B cell (primary cell): ENCODE results near the gene PUM1. TPM values are rescaled to one million over a fixed set of nuclear protein-coding genes. Genes with fewer than 3 reads are reported as not detected.
A peak's percentile ranks its signal among the peaks of the same experiment; 100 is the strongest.

Experiments
- ATAC-seq: fragments of 200-7000 bp; cut with Tn5 transposase; one replicate; pipeline ENCODE4 v1.10.0; 2021; ENCODE audit warnings: low read depth, mild to moderate bottlenecking, moderate number of reproducible peaks, moderate library complexity
- CTCF ChIA-PET: fragments of 350-600 bp; sonication (Branson Sonifier 250); formaldehyde crosslinking; loops from one replicate; lab custom pipeline; 2021; ENCODE audit warnings: antibody characterized with exemption, inconsistent platforms; lab: Charles Lee
- POLR2A ChIA-PET: fragments of 350-600 bp; sonication (Branson Sonifier 250); formaldehyde crosslinking; loops from one replicate; lab custom pipeline; 2021; ENCODE audit warnings: antibody characterized with exemption; lab: Charles Lee
- DNase-seq: peaks from one replicate; pipeline ENCODE4 v3.0.0; 2013
- H2AFZ ChIP-seq: 2 replicates; pipeline ENCODE4 v1.6.1; 2012; ENCODE audit warnings: mild to moderate bottlenecking, low read depth, low read length; ENCODE audit not compliant: insufficient read depth, poor library complexity, severe bottlenecking
- H3K27ac ChIP-seq, 2 donors: 1 replicate in 1 of 2; 2 replicates in 1 of 2; pipeline ENCODE4 v1.5.1; 2012 to 2013; ENCODE audit warnings: low read length in 2 of 2, mild to moderate bottlenecking in 2 of 2, moderate library complexity in 1 of 2
- H3K27me3 ChIP-seq, 4 experiments: fragments of 200-600 bp in 1 of 4; sonication (generic) in 1 of 4; replicated peaks in 1 of 4; 1 replicate in 2 of 4; 2 replicates in 2 of 4; pipeline versions ENCODE4 v1.6.1 to v1.7.0; 2013 to 2016; ENCODE audit warnings: low read length in 3 of 4, mild to moderate bottlenecking in 2 of 4, mixed read lengths in 1 of 4, moderate library complexity in 1 of 4; ENCODE audit not compliant: insufficient read depth in 4 of 4, control insufficient read depth in 3 of 4; ENCODE audit errors: control extremely low read depth in 1 of 4
- H3K36me3 ChIP-seq, 2 experiments: replicated peaks in 1 of 2; 1 replicate in 1 of 2; 2 replicates in 1 of 2; pipeline versions ENCODE4 v1.6.1 to v1.7.1; 2013; ENCODE audit warnings: low read length in 1 of 2; ENCODE audit not compliant: insufficient read depth in 2 of 2, control insufficient read depth in 1 of 2; ENCODE audit errors: control extremely low read depth in 1 of 2, extremely low read depth in 1 of 2
- H3K4me1 ChIP-seq, 2 donors: fragments of 200-600 bp in 1 of 2; sonication (generic) in 1 of 2; 1 replicate in 1 of 2; 2 replicates in 1 of 2; pipeline versions ENCODE4 v1.5.1 to v1.6.1; 2013 to 2017; ENCODE audit warnings: low read length in 2 of 2; ENCODE audit not compliant: control insufficient read depth in 2 of 2, insufficient read depth in 2 of 2
- H3K4me2 ChIP-seq: replicated peaks from 2 replicates; pipeline ENCODE3; 2012; ENCODE audit warnings: mild to moderate bottlenecking, low read depth, low read length; ENCODE audit not compliant: poor library complexity, severe bottlenecking
- H3K4me3 ChIP-seq, 5 experiments: fragments of 200-600 bp in 1 of 5; sonication (generic) in 1 of 5; 1 replicate in 3 of 5; 2 replicates in 2 of 5; pipeline versions ENCODE4 v1.5.1 to v1.7.0; 2011 to 2016; ENCODE audit warnings: low read length in 4 of 5, mild to moderate bottlenecking in 4 of 5, low read depth in 2 of 5, control low read depth in 1 of 5, moderate library complexity in 1 of 5; ENCODE audit not compliant: insufficient read depth in 1 of 5; ENCODE audit errors: control extremely low read depth in 1 of 5, extremely low read depth in 1 of 5
- H3K79me2 ChIP-seq: fragments of 200-600 bp; sonication (generic); one replicate; pipeline ENCODE4 v1.6.0; 2016; ENCODE audit warnings: low read length; ENCODE audit not compliant: control insufficient read depth, insufficient read depth
- H3K9ac ChIP-seq: fragments of 200-600 bp; sonication (generic); 2 replicates; pipeline ENCODE4 v1.6.1; 2017; ENCODE audit warnings: mild to moderate bottlenecking, low read length, moderate library complexity
- H3K9me3 ChIP-seq, 3 donors: one replicate each; pipeline versions ENCODE4 v1.6.1 to v1.7.1; 2013; ENCODE audit warnings: low read length in 2 of 3; ENCODE audit not compliant: control insufficient read depth in 2 of 3, insufficient read depth in 1 of 3; ENCODE audit errors: control extremely low read depth in 1 of 3
- H4K20me1 ChIP-seq: 2 replicates; pipeline ENCODE4 v1.6.0; 2012; ENCODE audit warnings: mild to moderate bottlenecking, low read length; ENCODE audit not compliant: insufficient read depth, control insufficient read depth, poor library complexity, severe bottlenecking
- H3K27ac Mint-ChIP-seq: one replicate; pipeline ENCODE4 v1.8.0; 2021; ENCODE audit warnings: mixed read lengths
- H3K27me3 Mint-ChIP-seq: one replicate; pipeline ENCODE4 v1.8.0; 2021; ENCODE audit warnings: mixed read lengths
- H3K4me1 Mint-ChIP-seq: one replicate; pipeline ENCODE4 v1.8.0; 2021; ENCODE audit warnings: mixed read lengths
- H3K4me3 Mint-ChIP-seq: one replicate; pipeline ENCODE4 v1.8.0; 2021; ENCODE audit warnings: mixed read lengths
- H3K9me3 Mint-ChIP-seq: one replicate; pipeline ENCODE4 v1.8.0; 2022; ENCODE audit warnings: mixed read lengths; ENCODE audit not compliant: insufficient read depth
- EZH2 ChIP-seq: IDR thresholded peaks from 2 replicates; pipeline ENCODE4 v1.6.1; 2012; ENCODE audit warnings: borderline replicate concordance, low read depth, mild to moderate bottlenecking, moderate library complexity, low read length; ENCODE audit not compliant: insufficient read depth, poor library complexity, severe bottlenecking
- WGBS: methylation state at CpG from one replicate; pipeline ENCODE4 v1.1.5; 2013; ENCODE audit warnings: missing lambda C conversion rate; ENCODE audit not compliant: insufficient coverage; 5-methylcytosine and 5-hydroxymethylcytosine counted together
- intact Hi-C: fragments of 100-400 bp; cut with micrococcal nuclease; formaldehyde crosslinking; loops from one replicate; pipeline ENCODE4 v1.10.0; 2022
- polyA plus RNA-seq: library from polyadenylated mRNA; depleted of rRNA; stranded (reverse); fragments of >200 nt; gene quantifications from 2 replicates; pipeline ENCODE4 v1.2.3, GENCODE V29; 2012
- total RNA-seq, 2 donors: library from RNA; stranded (reverse); fragments of 120-200 nt in 1 of 2; gene quantifications; 1 replicate in 1 of 2; 2 replicates in 1 of 2; pipeline versions ENCODE4 v1.2.3 to v1.2.4, GENCODE V29; 2013 to 2022
- TF ChIP-seq, protein P1 (sequence below): fragments of 200-600 bp; IDR thresholded peaks from one replicate; pipeline ENCODE4 v1.8.0; 2022; ENCODE audit warnings: antibody characterized with exemption, mild to moderate bottlenecking

PUM1 gene
- total and polyA plus RNA-seq, 2 donors (not counting 1 experiment from before 2014, with no cell fraction given): 52.8 to 177 TPM

DNA sequence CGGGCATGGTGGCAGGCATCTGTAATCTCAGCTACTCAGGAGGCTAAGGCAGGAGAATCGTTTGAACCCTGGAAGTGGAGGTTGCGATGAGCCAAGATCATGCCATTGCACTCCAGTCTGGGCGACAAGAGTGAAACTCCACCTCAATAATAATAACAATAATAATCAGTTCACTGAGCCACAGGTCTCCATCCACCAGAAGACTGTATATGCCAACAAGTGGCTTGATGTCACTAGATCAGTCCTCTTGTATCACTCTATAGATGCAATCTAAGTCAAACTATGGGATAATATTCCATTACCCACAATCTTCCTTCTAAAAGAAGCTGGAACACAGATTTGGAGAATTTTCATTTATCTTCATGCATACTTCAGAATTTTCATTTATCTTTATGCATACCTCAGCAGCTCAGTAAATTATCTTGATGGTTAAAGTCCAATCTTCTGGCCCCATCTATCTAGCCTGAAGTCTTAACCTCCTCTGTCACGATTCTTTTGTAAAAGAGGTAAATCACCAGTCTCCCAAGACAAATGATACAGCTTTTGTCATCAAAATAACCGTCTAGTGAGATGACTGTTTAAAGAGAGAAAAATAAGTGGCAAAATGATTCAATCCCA lies 61.8 kb downstream of the PUM1 start:
- TF ChIP-seq, protein P1, sequence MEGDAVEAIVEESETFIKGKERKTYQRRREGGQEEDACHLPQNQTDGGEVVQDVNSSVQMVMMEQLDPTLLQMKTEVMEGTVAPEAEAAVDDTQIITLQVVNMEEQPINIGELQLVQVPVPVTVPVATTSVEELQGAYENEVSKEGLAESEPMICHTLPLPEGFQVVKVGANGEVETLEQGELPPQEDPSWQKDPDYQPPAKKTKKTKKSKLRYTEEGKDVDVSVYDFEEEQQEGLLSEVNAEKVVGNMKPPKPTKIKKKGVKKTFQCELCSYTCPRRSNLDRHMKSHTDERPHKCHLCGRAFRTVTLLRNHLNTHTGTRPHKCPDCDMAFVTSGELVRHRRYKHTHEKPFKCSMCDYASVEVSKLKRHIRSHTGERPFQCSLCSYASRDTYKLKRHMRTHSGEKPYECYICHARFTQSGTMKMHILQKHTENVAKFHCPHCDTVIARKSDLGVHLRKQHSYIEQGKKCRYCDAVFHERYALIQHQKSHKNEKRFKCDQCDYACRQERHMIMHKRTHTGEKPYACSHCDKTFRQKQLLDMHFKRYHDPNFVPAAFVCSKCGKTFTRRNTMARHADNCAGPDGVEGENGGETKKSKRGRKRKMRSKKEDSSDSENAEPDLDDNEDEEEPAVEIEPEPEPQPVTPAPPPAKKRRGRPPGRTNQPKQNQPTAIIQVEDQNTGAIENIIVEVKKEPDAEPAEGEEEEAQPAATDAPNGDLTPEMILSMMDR: no peak
- no peak for TF ChIP-seq EZH2
- H4K20me1 ChIP-seq: peaks cover 60% of the 10 kb centered on the region
- ChIA-PET CTCF (no interaction called here), POLR2A (interaction anchor here (0.6 kb wide), 1 partner anchor 51 kb away, joined by 3 read pairs; no protein-coding TSS in a partner anchor)
- no peak overlapping the region for H3K27ac Mint-ChIP-seq
- no peak for DNase-seq
- intact Hi-C loops: no loop called here
- 100% methylated on average over 3 of the region's 6 CpGs for WGBS
- no peak overlapping the region for H3K9ac ChIP-seq
- H3K4me3 ChIP-seq: no peak overlapping the region
- H3K79me2 ChIP-seq: peaks cover 88% of the 10 kb centered on the region
- peaks cover 36% of the 10 kb centered on the region for H3K4me1 Mint-ChIP-seq
- no peak overlapping the region for H3K4me3 Mint-ChIP-seq
- peaks cover 5 to 7% of the 10 kb centered on the region in 2 donors for H3K4me1 ChIP-seq
- no peak overlapping the region for H3K4me2 ChIP-seq
- H3K9me3 ChIP-seq: no peaks in the 10 kb centered on the region
- no peaks in the 10 kb centered on the region for H3K27me3 ChIP-seq
- no peak for ATAC-seq
- no peaks in the 10 kb centered on the region for H3K9me3 Mint-ChIP-seq
- no peak overlapping the region for H2AFZ ChIP-seq
- H3K27me3 Mint-ChIP-seq: no peaks in the 10 kb centered on the region
- H3K36me3 ChIP-seq: peaks cover 3 to 45% of the 10 kb centered on the region in 2 experiments
- H3K27ac ChIP-seq: peak overlapping the region in 1 of 2 donors; percentile 7

DNA sequence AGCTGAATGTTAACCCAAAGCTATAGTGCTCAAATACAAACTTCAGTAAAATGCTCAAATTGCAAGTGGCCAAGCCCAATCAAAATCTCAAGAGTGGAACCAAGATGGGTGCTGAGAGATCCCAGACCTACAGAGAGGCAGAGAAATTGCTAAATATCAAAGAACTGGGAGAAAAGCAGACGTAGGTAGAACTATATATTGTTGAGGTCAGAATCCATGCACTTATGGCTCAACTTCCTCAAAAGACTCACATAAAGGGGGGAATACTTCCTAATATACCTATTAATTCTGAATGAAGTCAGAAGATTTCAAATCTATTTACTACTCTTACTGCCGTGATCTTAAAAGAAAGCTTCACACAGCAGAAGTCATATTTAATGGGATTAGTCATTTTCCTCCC lies 65.2 kb downstream of the PUM1 start:
- DNase-seq: no peak
- Mint-ChIP-seq H3K4me1 (peaks cover 40% of the 10 kb centered on the region), H3K4me3 (no peak overlapping the region), H3K27ac (no peak overlapping the region), H3K27me3 (no peaks in the 10 kb centered on the region), H3K9me3 (no peaks in the 10 kb centered on the region)
- 100% methylated on average over 1 of the region's 2 CpGs for WGBS
- no peak overlapping the region for H3K4me2 ChIP-seq
- H4K20me1 ChIP-seq: peaks cover 69% of the 10 kb centered on the region
- ChIA-PET POLR2A (no interaction called here), CTCF (interaction anchor here (0.5 kb wide), 1 partner anchor 890 kb away, joined by 4 read pairs; no protein-coding TSS in a partner anchor)
- intact Hi-C loops: no loop called here
- H3K9me3 ChIP-seq: no peaks in the 10 kb centered on the region
- ATAC-seq: no peak
- H3K4me1 ChIP-seq: no peaks in the 10 kb centered on the region
- H3K79me2 ChIP-seq: peaks cover 88% of the 10 kb centered on the region
- no peak overlapping the region for H3K27ac ChIP-seq
- peaks cover 13 to 52% of the 10 kb centered on the region in 2 experiments for H3K36me3 ChIP-seq
- no peak overlapping the region for H3K9ac ChIP-seq
- no peak overlapping the region for H2AFZ ChIP-seq
- H3K27me3 ChIP-seq: no peaks in the 10 kb centered on the region
- TF ChIP-seq, protein P1: no peak
- TF ChIP-seq EZH2: no peak
- no peak overlapping the region for H3K4me3 ChIP-seq
